HG03045 (cell line): ENCODE measurements around the gene ENGASE.

ENCODE experiments used
- ATAC-seq: cut with Tn5 transposase; IDR thresholded peaks from one replicate; pipeline ENCODE4 v1.9.1; 2021; ENCODE audit warnings: mild to moderate bottlenecking, moderate library complexity; ENCODE audit not compliant: unreplicated experiment

Gene ENGASE

GRCh38 chr17:79039171-79039570, 35.5 kb upstream of the ENGASE start:
- ATAC-seq = no peak

GRCh38 chr17:79039886-79040285, 34.7 kb upstream of the ENGASE start:
- ATAC-seq = no peak

- ATAC-seq = no peak
Measured at GRCh38 chr17:79041041-79041570, 33.5 kb upstream of the ENGASE start.

- no peak for ATAC-seq
Measured at GRCh38 chr17:79041723-79042420, 32.8 kb upstream of the ENGASE start.

GRCh38 chr17:79042421-79043190, 32.0 kb upstream of the ENGASE start:
- no peak for ATAC-seq

- ATAC-seq = no peak
Measured at GRCh38 chr17:79043191-79043930, 31.3 kb upstream of the ENGASE start.

GRCh38 chr17:79043931-79044320, 30.7 kb upstream of the ENGASE start:
- no peak for ATAC-seq

- ATAC-seq = no peak
Measured at GRCh38 chr17:79044462-79044861, 30.2 kb upstream of the ENGASE start.

GRCh38 chr17:79045001-79045729, 29.5 kb upstream of the ENGASE start:
- no peak for ATAC-seq

GRCh38 chr17:79045842-79046196, 28.8 kb upstream of the ENGASE start:
- no peak for ATAC-seq

- no peak for ATAC-seq
Measured at GRCh38 chr17:79046197-79046915, 28.3 kb upstream of the ENGASE start.

- no peak for ATAC-seq
Measured at GRCh38 chr17:79046916-79047280, 27.7 kb upstream of the ENGASE start.

GRCh38 chr17:79047291-79047920, 27.2 kb upstream of the ENGASE start:
- no peak for ATAC-seq

- no peak for ATAC-seq
Measured at GRCh38 chr17:79047923-79048825, 26.4 kb upstream of the ENGASE start.

GRCh38 chr17:79048826-79049755, 25.5 kb upstream of the ENGASE start:
- ATAC-seq = no peak

- no peak for ATAC-seq
Measured at GRCh38 chr17:79049821-79050220, 24.8 kb upstream of the ENGASE start.

GRCh38 chr17:79050551-79050950, 24.1 kb upstream of the ENGASE start:
- ATAC-seq = no peak

GRCh38 chr17:79051306-79051705, 23.3 kb upstream of the ENGASE start:
- ATAC-seq = no peak
